GM23338 (cell line): Measurements from ENCODE around the gene DNAJB6. TPM values are rescaled to one million over a fixed set of nuclear protein-coding genes. Genes with fewer than 3 reads are reported as not detected.

Source experiments
- ATAC-seq: fragments of 200-7000 bp; cut with Tn5 transposase; 3 replicates; pipeline ENCODE4 v1.9.1; 2020
- DNase-seq: peaks from one replicate; pipeline ENCODE4 v3.0.0-alpha.2; 2015; ENCODE audit warnings: low spot score
- H2AFZ ChIP-seq: fragments of 200-600 bp; sonication (generic); 2 replicates; pipeline ENCODE4 v1.8.0; 2016; ENCODE audit warnings: antibody characterized with exemption, mild to moderate bottlenecking, moderate library complexity
- H3F3A ChIP-seq: fragments of 200-600 bp; sonication (generic); replicated peaks from 2 replicates; pipeline ENCODE4 v1.8.0; 2017; ENCODE audit warnings: antibody characterized with exemption, mixed run types, low read depth
- H3K27ac ChIP-seq: fragments of 200-600 bp; sonication (generic); 2 replicates; pipeline ENCODE4 v1.6.1; 2016; ENCODE audit warnings: low read depth
- H3K27me3 ChIP-seq: fragments of 200-600 bp; sonication (generic); 2 replicates; pipeline ENCODE4 v1.8.0; 2016; ENCODE audit warnings: mild to moderate bottlenecking, mixed run types, moderate library complexity; ENCODE audit not compliant: insufficient read depth
- H3K36me3 ChIP-seq: fragments of 200-600 bp; sonication (generic); 2 replicates; pipeline ENCODE4 v1.8.0; 2016; ENCODE audit warnings: mild to moderate bottlenecking; ENCODE audit not compliant: insufficient read depth
- H3K4me1 ChIP-seq: fragments of 200-600 bp; sonication (generic); 2 replicates; pipeline ENCODE4 v1.8.0; 2016; ENCODE audit warnings: mild to moderate bottlenecking, moderate library complexity; ENCODE audit not compliant: insufficient read depth
- H3K4me2 ChIP-seq: fragments of 200-600 bp; sonication (generic); 2 replicates; pipeline ENCODE4 v1.7.1; 2017; ENCODE audit warnings: mixed run types
- H3K4me3 ChIP-seq: fragments of 200-600 bp; sonication (generic); 2 replicates; pipeline ENCODE4 v1.6.1; 2016; ENCODE audit warnings: mixed run types
- H3K79me2 ChIP-seq: fragments of 200-600 bp; sonication (generic); replicated peaks from 2 replicates; pipeline ENCODE4 v1.8.0; 2017; ENCODE audit warnings: mild to moderate bottlenecking; ENCODE audit not compliant: insufficient read depth
- H3K9me2 ChIP-seq: fragments of 200-600 bp; sonication (generic); 2 replicates; pipeline ENCODE4 v1.8.0; 2017; ENCODE audit not compliant: insufficient read depth
- H4K20me1 ChIP-seq: fragments of 200-600 bp; sonication (generic); replicated peaks from 2 replicates; pipeline ENCODE4 v1.8.0; 2017; ENCODE audit warnings: mild to moderate bottlenecking; ENCODE audit not compliant: insufficient read depth
- H3K27ac Mint-ChIP-seq: 2 replicates; pipeline ENCODE4 v1.8.0; 2020; ENCODE audit warnings: inconsistent platforms, mild to moderate bottlenecking, moderate library complexity, mixed read lengths
- H3K27me3 Mint-ChIP-seq: 3 replicates; pipeline ENCODE4 v1.8.0; 2022; ENCODE audit warnings: low read depth, mild to moderate bottlenecking, moderate library complexity, mixed read lengths, inconsistent platforms; ENCODE audit not compliant: insufficient read depth, poor library complexity
- H3K36me3 Mint-ChIP-seq: 3 replicates; pipeline ENCODE4 v1.8.0; 2021; ENCODE audit warnings: low read depth, mild to moderate bottlenecking, inconsistent platforms, moderate library complexity, mixed read lengths
- H3K4me1 Mint-ChIP-seq: 3 replicates; pipeline ENCODE4 v1.8.0; 2020; ENCODE audit warnings: mild to moderate bottlenecking, inconsistent platforms, mixed read lengths
- H3K4me3 Mint-ChIP-seq: 3 replicates; pipeline ENCODE4 v1.8.0; 2021; ENCODE audit warnings: moderate library complexity, mild to moderate bottlenecking, inconsistent platforms, mixed read lengths
- H3K9me3 Mint-ChIP-seq: 3 replicates; pipeline ENCODE4 v1.8.0; 2020; ENCODE audit warnings: moderate library complexity, mild to moderate bottlenecking, inconsistent platforms, mixed read lengths
- CREB1 ChIP-seq: fragments of 250-450 bp; sonication (Bioruptor Pico); IDR thresholded peaks from 2 replicates; pipeline ENCODE4 v1.5.0; 2020; ENCODE audit warnings: low read depth, mild to moderate bottlenecking, moderate library complexity
- CTCF ChIP-seq, 2 experiments: fragments of 200-600 bp in 1 of 2; sonication (generic) in 1 of 2; conservative IDR thresholded peaks; 2 replicates each; pipeline versions ENCODE4 v1.5.1 to v1.6.1; 2016 to 2017; ENCODE audit warnings: antibody characterized with exemption in 2 of 2, low read depth in 2 of 2, mild to moderate bottlenecking in 2 of 2, moderate library complexity in 1 of 2
- ETS1 ChIP-seq: IDR thresholded peaks from 2 replicates; pipeline ENCODE4 v1.6.1; 2016; ENCODE audit warnings: antibody characterized with exemption
- EZH2 ChIP-seq: fragments of 200-600 bp; sonication (generic); IDR thresholded peaks from one replicate; pipeline ENCODE4 v1.8.0; 2017; ENCODE audit warnings: antibody characterized with exemption, mild to moderate bottlenecking, low read depth; ENCODE audit not compliant: unreplicated experiment
- NANOG ChIP-seq: IDR thresholded peaks from 2 replicates; pipeline ENCODE4 v1.6.1; 2016; ENCODE audit warnings: antibody characterized with exemption, borderline replicate concordance
- POLR2AphosphoS5 ChIP-seq: IDR thresholded peaks from 2 replicates; pipeline ENCODE4 v1.6.1; 2016; ENCODE audit warnings: antibody characterized with exemption, low read depth
- STAT1 ChIP-seq: IDR thresholded peaks from one replicate; pipeline ENCODE4 v1.6.1; 2016; ENCODE audit warnings: antibody characterized with exemption; ENCODE audit not compliant: unreplicated experiment
- ZNF114 ChIP-seq: fragments of 250-450 bp; sonication (Bioruptor Pico); IDR thresholded peaks from 2 replicates; pipeline ENCODE4 v1.5.0; 2020; ENCODE audit warnings: mild to moderate bottlenecking, moderate library complexity
- ZNF331 ChIP-seq: fragments of 250-450 bp; sonication (Bioruptor Pico); IDR thresholded peaks from 2 replicates; pipeline ENCODE4 v1.5.0; 2020; ENCODE audit warnings: low read depth, mild to moderate bottlenecking, moderate library complexity
- polyA plus RNA-seq: library from polyadenylated mRNA; unstranded; fragments of >200 nt; fragmentation: Nextera tagmentation; extraction: Ambion mirVana; gene quantifications from 2 replicates; pipeline ENCODE4 v1.2.1, GENCODE V29; 2016
- total RNA-seq: library from RNA; depleted of rRNA; stranded (reverse); fragments of >200 nt; shearing (Covaris generic); gene quantifications from 2 replicates; pipeline ENCODE4 v1.2.3, GENCODE V29; 2014
- TF ChIP-seq, protein P1 (sequence below): fragments of 250-450 bp; sonication (Bioruptor Pico); IDR thresholded peaks from 2 replicates; pipeline ENCODE4 v1.5.0; 2020; ENCODE audit warnings: mild to moderate bottlenecking, moderate library complexity

Gene DNAJB6
- total and polyA plus RNA-seq, 2 experiments from 2014 or later, result 308 to 322 TPM

DNA sequence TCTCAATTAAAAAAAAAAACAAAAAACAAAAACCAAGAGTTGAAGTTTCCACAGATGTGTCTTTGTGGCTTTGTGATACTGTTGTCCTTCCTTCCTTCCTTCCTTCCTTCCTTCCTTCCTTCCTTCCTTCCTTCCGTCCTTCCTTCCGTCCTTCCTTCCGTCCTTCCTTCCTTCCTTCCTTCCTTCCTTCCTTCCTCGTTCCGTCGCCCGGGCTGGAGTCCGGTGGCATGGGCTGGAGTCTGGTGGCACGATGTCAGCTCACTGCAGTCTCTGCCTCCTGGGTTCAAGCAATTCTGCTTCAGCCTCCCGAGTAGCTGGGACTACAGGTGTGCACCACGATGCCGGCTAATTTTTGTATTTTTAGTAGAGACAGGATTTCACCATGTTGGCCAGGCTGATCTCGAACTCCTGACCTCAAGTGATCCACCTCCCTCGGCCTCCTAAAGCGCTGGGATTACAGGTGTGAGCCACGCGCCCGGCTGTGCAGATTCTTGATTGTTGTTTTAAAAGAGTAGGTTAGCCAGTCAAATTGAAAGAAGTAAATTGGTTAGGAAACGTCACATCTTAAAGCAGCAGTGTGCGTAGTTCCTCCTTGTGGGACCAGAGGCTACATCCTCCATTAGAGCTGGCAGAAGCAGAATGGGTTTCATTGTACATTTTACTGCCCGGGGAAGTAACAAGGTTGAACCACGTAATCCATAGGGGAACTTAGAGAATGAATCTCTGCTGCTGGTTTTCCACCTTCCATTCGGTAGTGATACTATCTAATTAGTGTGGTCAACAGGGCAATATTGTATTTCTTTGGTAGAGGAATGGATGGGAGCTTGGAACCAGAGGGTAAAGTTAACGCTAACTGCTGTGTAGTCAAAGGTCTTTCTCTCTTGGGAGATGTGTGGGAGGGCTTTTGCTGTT, 20.6 kb downstream of the DNAJB6 start:
- Mint-ChIP-seq H3K27me3 (peaks cover 4% of the 10 kb centered on the region), H3K36me3 (peaks cover 74% of the 10 kb centered on the region), H3K27ac (peak overlapping the region; percentile 58), H3K9me3 (no peaks in the 10 kb centered on the region), H3K4me3 (no peak overlapping the region), H3K4me1 (peaks cover 65% of the 10 kb centered on the region)
- H3K4me3 ChIP-seq, result no peak overlapping the region
- TF ChIP-seq NANOG (no peak), STAT1 (no peak), POLR2AphosphoS5 (no peak), CTCF (conservative IDR thresholded peaks at IDR 0.05; ENCODE audit: low read depth in 2 of 2) (no peak), ETS1 (no peak), CREB1 (CRISPR knock-in tag) (no peak), ZNF114 (CRISPR knock-in tag) (no peak), ZNF331 (CRISPR knock-in tag) (no peak), EZH2 (no peak)
- TF ChIP-seq, protein P1, sequence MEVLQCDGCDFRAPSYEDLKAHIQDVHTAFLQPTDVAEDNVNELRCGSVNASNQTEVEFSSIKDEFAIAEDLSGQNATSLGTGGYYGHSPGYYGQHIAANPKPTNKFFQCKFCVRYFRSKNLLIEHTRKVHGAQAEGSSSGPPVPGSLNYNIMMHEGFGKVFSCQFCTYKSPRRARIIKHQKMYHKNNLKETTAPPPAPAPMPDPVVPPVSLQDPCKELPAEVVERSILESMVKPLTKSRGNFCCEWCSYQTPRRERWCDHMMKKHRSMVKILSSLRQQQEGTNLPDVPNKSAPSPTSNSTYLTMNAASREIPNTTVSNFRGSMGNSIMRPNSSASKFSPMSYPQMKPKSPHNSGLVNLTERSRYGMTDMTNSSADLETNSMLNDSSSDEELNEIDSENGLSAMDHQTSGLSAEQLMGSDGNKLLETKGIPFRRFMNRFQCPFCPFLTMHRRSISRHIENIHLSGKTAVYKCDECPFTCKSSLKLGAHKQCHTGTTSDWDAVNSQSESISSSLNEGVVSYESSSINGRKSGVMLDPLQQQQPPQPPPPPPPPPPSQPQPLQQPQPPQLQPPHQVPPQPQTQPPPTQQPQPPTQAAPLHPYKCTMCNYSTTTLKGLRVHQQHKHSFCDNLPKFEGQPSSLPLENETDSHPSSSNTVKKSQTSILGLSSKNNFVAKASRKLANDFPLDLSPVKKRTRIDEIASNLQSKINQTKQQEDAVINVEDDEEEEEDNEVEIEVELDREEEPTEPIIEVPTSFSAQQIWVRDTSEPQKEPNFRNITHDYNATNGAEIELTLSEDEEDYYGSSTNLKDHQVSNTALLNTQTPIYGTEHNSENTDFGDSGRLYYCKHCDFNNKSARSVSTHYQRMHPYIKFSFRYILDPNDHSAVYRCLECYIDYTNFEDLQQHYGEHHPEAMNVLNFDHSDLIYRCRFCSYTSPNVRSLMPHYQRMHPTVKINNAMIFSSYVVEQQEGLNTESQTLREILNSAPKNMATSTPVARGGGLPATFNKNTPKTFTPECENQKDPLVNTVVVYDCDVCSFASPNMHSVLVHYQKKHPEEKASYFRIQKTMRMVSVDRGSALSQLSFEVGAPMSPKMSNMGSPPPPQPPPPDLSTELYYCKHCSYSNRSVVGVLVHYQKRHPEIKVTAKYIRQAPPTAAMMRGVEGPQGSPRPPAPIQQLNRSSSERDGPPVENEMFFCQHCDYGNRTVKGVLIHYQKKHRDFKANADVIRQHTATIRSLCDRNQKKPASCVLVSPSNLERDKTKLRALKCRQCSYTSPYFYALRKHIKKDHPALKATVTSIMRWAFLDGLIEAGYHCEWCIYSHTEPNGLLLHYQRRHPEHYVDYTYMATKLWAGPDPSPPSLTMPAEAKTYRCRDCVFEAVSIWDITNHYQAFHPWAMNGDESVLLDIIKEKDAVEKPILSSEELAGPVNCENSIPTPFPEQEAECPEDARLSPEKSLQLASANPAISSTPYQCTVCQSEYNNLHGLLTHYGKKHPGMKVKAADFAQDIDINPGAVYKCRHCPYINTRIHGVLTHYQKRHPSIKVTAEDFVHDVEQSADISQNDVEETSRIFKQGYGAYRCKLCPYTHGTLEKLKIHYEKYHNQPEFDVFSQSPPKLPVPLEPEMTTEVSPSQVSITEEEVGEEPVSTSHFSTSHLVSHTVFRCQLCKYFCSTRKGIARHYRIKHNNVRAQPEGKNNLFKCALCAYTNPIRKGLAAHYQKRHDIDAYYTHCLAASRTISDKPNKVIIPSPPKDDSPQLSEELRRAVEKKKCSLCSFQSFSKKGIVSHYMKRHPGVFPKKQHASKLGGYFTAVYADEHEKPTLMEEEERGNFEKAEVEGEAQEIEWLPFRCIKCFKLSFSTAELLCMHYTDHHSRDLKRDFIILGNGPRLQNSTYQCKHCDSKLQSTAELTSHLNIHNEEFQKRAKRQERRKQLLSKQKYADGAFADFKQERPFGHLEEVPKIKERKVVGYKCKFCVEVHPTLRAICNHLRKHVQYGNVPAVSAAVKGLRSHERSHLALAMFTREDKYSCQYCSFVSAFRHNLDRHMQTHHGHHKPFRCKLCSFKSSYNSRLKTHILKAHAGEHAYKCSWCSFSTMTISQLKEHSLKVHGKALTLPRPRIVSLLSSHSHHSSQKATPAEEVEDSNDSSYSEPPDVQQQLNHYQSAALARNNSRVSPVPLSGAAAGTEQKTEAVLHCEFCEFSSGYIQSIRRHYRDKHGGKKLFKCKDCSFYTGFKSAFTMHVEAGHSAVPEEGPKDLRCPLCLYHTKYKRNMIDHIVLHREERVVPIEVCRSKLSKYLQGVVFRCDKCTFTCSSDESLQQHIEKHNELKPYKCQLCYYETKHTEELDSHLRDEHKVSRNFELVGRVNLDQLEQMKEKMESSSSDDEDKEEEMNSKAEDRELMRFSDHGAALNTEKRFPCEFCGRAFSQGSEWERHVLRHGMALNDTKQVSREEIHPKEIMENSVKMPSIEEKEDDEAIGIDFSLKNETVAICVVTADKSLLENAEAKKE, result no peak
- DNase-seq, result no peak
- H3K4me1 ChIP-seq, result peaks cover 76% of the 10 kb centered on the region
- peaks cover 34% of the 10 kb centered on the region for H3K36me3 ChIP-seq
- peaks cover 94% of the 10 kb centered on the region for H4K20me1 ChIP-seq
- no peak overlapping the region for H2AFZ ChIP-seq
- peak overlapping the region; percentile 48 for H3K4me2 ChIP-seq
- ATAC-seq, result no peak
- H3K9me2 ChIP-seq, result no peaks in the 10 kb centered on the region
- no peaks in the 10 kb centered on the region for H3K27me3 ChIP-seq
- H3K27ac ChIP-seq, result peak overlapping the region; percentile 87
- peaks cover 100% of the 10 kb centered on the region for H3K79me2 ChIP-seq
- H3F3A ChIP-seq, result peaks cover 49% of the 10 kb centered on the region
